ENCODE measurements around the gene MBLAC2.

Gene MBLAC2

GRCh38 chr5:90474235-90475107 is at the start of gene MBLAC2, which contains the start of gene POLR3G:
Gene MBLAC2, minus strand, starts transcription at chr5:90474771. Its CDS starts 479 bp downstream, at chr5:90474292.
Gene POLR3G, plus strand, starts transcription at chr5:90474864. Its CDS starts 10,704 bp downstream, at chr5:90485568.
- DNase-seq: peak; percentile 92 to 94 (median 94)

DNA sequence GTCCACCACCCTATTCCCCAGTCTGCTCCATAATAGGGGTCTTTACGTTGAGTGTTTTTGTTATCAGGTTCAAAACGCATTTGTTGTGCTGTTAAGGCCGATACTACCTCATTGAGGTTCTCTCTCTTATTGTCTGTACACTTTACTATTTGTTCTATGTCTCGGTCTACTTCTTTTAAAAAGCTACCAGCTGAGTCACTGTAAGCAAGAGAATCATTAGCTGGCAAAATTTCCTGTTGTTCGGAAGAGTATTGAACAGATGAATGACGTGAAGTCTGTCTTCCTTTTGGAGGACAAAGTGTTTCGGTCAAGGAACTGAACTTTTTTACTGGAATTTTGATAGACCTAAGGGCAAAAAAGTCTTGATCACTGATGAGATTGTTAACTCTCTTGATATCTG is 44.5 kb upstream of the MBLAC2 start:
- peak in 1 of 3 experiments; percentile 76 for DNase-seq

GRCh38 chr5:90518661-90519060 is 44.1 kb upstream of the MBLAC2 start:
- peak; percentile 2 to 82 (median 31) for DNase-seq

DNA sequence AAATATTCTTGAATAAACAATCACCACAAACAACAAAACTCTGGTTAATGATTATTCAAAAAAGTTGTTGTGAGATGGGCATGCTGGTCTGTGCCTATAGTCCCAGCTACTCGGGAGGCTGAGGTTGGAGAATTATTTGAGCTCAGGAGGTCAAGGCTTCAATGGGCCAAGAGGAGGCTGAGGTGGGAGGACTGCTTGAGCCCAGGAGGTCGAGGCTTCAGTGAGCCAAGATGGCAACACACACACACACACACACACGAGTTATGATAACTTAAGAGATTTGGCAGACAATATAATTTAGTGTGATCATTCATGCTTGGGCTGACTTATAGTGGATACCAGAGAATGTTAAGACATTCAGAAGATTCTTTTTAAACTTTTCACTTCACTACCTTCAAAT is 39.9 kb upstream of the MBLAC2 start:
- no peak for DNase-seq

GRCh38 chr5:90510438-90510837 is 35.9 kb upstream of the MBLAC2 start:
- no peak for DNase-seq

DNA sequence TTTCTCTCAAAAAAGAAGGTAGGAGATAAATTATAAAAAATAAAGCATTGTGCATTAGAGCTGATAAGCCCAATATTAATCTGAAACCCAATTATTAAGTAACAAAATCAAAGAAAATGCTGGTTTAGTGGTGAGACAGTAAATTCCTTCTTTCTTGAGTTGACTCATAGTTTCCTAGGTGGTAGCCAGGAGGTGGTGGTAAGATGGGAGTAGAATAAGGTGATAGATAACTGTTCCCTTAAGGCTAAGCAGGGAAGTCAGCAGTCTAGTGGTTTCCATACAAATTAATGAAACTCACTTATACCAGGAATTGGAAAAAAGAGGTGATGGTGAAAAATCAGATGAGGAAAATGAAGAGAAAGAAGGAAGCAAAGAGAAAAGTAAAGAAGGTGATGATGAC is 31.6 kb upstream of the MBLAC2 start:
- DNase-seq: no peak

DNA sequence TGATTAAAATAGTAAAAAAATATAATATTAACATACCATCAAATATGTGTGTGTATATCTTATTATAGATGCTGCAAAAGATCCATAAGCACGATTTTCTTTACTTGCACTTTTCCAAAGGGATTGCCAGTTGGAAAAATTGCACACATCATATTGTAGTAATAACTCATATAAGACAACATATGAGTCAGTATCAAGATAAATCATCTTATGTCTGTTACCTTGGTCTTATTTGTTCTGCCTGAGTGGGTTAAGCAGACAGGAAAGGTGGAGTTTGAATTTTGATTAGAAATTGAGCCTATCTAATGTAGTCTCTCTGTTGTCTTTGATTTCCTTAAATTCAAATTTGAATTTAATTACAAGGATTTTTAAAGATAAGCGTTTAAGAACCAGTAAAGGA is 30.2 kb upstream of the MBLAC2 start:
- peak in 1 of 3 experiments; percentile 27 for DNase-seq

- no peak for DNase-seq
Measured at GRCh38 chr5:90503596-90503995, 29.0 kb upstream of the MBLAC2 start.

DNA sequence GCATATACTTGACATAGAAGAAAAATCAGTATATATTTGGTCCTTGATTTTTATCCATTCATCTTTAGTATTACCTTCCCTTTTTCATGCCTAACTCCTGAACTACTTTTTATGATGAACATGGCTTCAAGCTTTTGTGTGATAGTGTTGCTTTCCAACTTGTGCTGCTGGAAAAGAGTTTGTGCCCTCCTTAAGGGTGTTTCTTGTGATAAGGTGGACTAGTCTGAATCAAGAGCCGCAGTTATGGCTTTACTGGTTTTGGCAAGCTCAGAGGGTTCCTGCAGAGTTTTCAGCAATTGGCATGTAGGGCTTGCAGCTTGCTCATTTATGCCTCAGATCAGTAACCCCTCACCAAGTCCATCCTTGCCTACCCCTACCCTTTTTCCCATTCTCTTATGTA is 20.6 kb upstream of the MBLAC2 start:
- no peak for DNase-seq

- no peak for DNase-seq
Measured at GRCh38 chr5:90494043-90494442, 19.5 kb upstream of the MBLAC2 start.

- no peak for DNase-seq
Measured at GRCh38 chr5:90488791-90489190, 14.2 kb upstream of the MBLAC2 start.

- DNase-seq: no peak
Measured at GRCh38 chr5:90484540-90484939, 10.0 kb upstream of the MBLAC2 start.

- no peak for DNase-seq
Measured at GRCh38 chr5:90483206-90483605, 8.6 kb upstream of the MBLAC2 start.

DNA sequence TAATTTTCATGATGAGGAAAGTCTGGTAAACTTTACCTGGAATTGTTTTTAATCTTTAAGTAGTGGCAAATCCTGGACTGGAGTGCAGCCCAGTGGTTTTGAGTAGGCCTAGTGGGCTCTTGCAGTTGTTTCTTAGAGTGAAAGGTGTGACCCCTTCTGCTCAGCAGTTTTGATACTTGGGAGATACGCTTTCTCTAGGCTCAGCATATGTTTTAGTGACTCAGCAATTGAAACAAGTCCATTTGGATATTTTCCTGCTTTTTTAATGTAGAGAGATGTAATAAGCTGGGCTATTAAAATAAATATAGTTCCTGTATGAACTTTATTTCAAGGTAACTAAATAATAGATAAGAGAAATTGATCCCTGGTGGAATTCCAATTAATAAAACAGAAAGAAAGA is 6.1 kb upstream of the MBLAC2 start:
- no peak for DNase-seq

GRCh38 chr5:90479611-90480385 is 5.2 kb upstream of the MBLAC2 start:
- no peak for DNase-seq

DNA sequence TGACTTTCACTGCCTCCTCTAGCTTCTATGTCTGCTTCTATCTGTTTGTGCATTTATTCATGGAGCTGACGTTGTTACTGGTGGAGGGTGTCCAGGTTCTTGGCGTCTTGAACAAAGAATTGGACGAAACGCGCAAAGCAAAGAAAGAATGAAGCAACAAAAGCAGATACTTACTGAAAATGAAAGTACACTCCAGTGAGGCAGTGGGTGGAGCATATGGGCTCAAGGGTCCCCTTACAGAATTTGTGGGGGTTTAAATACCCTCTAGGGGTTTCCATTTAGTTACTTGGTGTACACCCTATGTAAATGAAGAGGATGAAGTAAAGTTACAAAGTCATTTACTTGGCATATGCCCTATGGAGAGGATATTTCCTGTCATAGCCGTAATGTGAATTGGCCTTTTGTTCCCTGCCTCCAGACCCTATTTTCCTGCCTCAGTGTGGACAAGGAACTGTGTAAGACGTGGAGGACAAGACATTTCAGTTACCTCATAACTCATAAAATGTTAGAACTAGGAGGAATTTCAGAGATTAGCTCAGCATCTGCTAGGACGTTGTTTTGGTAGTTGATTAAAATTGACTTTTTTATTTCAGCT is 3.1 kb upstream of the MBLAC2 start:
- no peak for DNase-seq

DNA sequence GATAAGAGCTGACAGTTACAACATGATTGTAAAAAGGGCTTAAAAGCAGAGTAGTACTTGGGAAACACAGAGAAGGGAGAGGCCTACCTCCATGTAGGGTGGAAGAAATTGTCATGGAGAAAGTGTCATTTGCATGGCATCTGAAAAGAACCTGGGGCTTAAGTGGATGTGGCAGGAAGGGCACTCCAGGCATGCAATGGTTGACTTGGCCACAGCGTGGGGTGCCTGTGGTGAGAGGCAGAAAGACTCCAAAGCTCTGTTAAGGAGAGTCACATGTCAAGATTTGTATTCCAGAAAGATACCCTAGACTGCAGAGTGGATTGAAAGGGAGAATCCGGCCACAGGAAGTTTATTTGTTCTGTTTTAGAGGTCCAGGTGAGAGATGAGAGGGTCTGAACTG is 2.5 kb upstream of the MBLAC2 start:
- DNase-seq: peak in 2 of 3 experiments; percentile 5 to 70

DNA sequence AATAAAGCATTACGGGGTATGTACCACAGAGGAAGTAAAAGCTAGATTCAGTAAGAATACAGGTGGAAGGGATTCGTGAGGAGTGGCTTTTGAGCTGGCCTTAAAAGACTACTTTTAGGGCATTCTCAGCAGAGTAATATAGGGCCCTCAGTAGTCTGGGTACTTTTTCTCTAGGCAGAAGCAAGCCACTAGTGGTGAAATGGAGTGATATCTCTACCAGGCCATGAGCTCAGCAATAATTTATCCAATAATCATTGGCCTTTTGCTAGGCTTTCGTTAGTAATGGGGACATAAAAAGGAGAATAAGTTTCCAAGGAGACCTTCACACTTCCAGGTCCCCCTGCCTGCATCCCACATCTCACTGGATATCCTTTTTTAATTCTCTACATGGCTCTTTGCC is 1.8 kb upstream of the MBLAC2 start:
- no peak for DNase-seq

DNA sequence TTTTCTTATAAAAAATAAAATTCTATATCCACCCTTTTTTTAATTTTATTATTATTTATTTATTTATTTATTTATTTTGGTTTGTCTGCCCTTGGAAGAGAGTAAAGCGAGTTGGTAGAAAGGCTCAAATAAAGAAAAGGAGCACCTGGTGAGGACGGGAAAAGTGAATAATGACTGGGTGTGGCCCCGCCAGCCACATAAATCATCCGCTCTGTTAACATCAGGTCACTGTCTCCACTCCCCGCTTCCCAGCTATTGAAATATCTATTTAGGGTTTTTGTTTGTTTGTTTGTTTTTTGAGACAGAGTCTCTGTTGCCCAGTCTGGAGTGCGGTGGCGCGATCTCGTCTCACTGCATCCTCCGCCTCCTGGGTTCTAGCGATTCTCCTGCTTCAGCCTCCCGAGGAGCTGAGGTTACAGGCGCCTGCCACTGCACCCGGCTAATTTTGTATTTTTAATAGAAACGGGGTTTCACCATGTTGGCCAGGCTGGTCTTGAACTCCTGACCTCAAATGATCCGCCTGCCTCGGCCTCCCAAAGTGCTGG is 937 bp upstream of the MBLAC2 start:
- peak; percentile 17 to 66 (median 25) for DNase-seq

DNA sequence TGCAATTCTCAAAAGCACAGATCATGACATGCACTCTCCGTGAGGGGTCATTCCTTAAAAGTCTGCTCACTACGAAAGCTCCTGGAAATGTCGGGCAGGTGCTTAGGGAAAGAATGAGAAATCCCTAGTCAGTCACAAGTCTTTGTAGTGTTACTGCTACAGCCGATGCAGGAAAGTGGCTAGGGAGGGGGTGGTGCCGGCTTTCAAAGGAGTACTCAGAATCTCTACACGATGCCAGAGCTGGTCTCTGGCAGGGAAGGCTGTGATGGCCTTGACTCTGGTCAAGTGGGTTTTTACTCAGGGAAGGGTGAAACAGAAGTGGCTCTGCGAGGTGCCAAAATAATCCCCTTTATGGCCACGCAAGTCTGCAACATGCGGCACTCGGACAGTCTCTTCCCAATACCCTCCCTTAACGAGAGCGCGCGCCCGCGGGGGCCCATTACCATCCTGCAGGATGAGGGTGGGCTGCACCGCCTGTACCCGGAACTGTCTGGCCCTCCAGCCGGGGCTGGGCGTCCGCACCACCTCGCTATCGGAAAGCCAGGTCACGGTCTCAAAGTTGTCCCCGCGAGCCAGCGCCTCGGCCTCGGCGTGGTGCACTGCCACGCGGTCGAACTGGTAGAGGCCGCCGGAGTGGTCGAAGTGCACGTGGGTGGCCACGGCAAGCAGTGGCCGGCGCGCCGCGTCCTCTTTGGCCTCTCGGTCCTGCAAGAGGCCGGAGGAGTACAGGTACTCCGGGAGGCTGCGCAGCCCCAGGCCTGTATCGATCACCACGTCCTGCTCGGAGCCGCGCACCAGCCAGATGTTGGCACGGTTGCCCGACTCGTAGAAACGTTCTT is 956 bp downstream of the MBLAC2 start:
- peak; percentile 49 to 63 (median 63) for DNase-seq

DNA sequence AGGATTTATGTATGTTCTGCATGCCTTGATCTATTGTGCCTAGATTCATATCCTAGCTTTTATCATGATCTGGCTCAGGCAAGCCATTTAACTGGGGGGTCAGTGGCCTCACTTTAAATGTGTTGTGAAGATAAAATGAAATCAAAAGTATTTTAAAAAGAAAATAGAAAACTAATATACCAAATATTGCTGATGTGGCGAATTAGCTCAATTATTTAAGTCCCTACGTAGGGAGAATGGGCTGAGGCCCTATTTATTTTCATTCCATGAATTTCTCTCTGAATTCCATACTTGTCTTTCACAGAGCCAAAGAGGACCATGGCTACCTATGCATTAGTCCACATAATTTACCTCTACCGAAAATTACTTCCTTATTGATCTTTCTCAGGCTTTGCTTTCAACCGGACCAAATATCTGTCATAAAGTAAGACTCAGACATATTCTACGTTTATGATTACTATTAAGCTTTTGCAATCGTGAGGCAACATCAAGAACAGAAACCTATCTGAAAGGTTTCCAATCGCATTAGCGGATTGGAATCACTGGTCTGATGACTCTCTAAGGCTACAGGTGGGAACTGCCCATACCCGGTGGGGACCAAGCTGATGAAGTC is 1.7 kb downstream of the MBLAC2 start:
- no peak for DNase-seq

DNA sequence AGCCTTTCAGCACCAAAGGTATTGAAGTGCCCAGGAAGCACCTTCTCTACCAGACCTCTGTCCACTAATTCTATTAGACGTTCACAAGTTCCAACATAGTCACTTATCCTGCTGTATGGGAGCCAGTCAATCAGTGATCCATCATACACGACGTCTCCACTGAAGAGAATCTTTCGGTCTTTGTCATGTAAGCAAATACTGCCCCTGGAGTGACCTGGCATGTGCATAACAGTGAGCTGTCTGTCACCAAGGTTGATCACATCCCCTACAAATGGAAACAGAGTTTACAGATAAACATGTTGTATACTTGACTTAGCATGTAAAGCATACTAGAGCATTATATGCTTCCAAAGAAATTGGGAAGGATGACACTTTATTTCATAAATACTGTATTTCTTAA is 13.3 kb downstream of the MBLAC2 start:
- DNase-seq: no peak
